SK-N-SH (cell line): Measurements from ENCODE around the gene CCDC126.

Experiments used
- MEF2A ChIP-seq: IDR thresholded peaks from 2 replicates; pipeline ENCODE4 v1.4.0; 2012; ENCODE audit warnings: low read depth, borderline replicate concordance
- RAD21 ChIP-seq: IDR thresholded peaks from 2 replicates; pipeline ENCODE4 v1.6.1; 2012; ENCODE audit warnings: mild to moderate bottlenecking, low read length
- RFX5 ChIP-seq: IDR thresholded peaks from 2 replicates; pipeline ENCODE4 v1.6.1; 2012; ENCODE audit warnings: mild to moderate bottlenecking, improper control_type of control experiment, low read length
- TF ChIP-seq, protein P1 (sequence below): fragments of 200-600 bp; sonication (generic); IDR thresholded peaks from 2 replicates; pipeline ENCODE4 v1.6.1; 2017; ENCODE audit warnings: antibody characterized with exemption, mild to moderate bottlenecking, moderate library complexity

GRCh38 chr7:23594879-23595604 is 2.1 kb upstream of the CCDC126 start:
- no peak for TF ChIP-seq MEF2A
- no peak for TF ChIP-seq RAD21
- no peak for TF ChIP-seq RFX5
- TF ChIP-seq, protein P1, sequence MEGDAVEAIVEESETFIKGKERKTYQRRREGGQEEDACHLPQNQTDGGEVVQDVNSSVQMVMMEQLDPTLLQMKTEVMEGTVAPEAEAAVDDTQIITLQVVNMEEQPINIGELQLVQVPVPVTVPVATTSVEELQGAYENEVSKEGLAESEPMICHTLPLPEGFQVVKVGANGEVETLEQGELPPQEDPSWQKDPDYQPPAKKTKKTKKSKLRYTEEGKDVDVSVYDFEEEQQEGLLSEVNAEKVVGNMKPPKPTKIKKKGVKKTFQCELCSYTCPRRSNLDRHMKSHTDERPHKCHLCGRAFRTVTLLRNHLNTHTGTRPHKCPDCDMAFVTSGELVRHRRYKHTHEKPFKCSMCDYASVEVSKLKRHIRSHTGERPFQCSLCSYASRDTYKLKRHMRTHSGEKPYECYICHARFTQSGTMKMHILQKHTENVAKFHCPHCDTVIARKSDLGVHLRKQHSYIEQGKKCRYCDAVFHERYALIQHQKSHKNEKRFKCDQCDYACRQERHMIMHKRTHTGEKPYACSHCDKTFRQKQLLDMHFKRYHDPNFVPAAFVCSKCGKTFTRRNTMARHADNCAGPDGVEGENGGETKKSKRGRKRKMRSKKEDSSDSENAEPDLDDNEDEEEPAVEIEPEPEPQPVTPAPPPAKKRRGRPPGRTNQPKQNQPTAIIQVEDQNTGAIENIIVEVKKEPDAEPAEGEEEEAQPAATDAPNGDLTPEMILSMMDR: no peak
